ENCODE measurements around the gene NUP205.
A peak's percentile ranks its signal among the peaks of the same experiment; 100 is the strongest.
"Not testable (repeated sequence)": the region's sequence is repeated elsewhere in the genome, so short reads cannot be mapped to it uniquely, and the experiment has no call there.

Gene NUP205

GRCh38 chr7:135620447-135620846, 62.7 kb downstream of the NUP205 start:
- no peak for FAIRE-seq

DNA sequence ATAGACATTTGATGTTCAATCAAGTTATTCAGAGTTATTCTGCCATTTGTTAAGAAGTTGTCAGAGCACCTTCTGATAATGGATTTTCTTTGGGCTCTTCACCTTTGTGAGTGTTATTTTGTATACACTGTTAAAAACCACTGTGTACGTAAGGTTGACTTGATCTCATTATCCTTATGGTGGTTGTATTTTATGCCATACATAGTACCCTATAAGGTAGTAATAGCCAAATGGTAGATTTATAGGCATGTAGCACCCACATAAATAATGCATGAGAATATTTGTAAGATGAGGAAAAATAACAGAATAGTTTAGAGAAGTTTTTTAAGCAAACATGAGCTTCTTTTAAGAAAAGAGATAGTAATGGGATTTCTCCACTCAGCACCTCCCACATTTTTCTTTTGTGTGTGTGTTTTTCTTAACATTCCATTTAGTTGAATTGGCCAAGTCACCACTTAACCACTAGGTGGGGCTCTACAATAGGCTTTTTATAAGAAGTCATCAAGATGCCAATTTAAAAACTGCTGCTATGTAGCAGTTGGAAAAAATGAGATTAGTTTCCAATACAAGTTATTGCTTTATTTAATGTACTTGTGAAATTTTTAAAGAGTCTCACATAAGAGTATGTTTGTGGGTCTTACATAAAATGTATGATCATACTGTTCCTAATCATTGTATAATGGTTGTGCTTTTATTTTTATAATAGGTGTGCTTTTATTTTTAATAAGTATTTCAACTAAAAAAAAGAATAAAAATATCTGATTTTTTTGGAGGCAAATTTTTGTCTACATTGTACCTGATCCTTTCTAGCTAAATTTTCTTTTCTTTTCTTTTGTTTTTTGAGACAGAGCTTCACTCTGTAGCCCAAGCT, 63.5 kb downstream of the NUP205 start:
- DNase-seq (ENCODE audit: low spot score) (peak; percentile 57), FAIRE-seq (peak; percentile 90)

More at GRCh38 chr7:135620447-135620846, 62.7 kb downstream of the NUP205 start:
- no peak for DNase-seq (ENCODE audit: low spot score)

DNA sequence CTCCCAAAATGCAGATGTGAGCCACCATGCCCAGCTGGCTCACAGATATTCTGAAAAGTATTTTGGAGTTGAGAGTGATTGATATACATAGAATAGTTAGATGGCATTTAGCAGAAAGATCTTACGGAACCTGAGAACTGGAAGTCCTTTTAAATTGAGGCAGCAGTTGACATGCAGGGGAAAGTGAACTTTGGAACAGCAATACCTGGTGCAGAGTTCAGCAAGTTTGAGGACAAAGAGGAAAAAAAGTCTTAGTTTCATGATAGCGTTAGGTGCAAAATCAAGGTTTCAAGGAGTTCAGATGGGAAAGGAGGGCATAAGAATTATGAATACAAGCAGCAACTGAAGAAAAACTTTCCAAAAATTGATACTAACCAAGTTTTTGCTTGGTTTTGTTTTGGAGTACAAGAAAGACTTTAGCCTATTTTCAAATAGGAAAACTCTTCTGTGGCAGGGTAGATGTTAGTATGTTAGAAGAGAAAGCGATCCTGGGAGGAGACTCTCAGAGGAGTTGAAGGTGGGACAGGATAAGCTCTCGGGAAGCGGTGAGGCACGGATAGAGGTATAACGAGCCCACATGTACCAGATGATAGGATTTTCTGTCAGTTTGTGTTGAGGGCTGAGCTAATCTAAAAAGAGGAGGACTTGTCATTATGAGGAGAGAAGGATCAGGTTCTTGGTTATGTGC, 76.6 kb downstream of the NUP205 start:
- DNase-seq (ENCODE audit: low spot score) (no peak), FAIRE-seq (no peak)

DNA sequence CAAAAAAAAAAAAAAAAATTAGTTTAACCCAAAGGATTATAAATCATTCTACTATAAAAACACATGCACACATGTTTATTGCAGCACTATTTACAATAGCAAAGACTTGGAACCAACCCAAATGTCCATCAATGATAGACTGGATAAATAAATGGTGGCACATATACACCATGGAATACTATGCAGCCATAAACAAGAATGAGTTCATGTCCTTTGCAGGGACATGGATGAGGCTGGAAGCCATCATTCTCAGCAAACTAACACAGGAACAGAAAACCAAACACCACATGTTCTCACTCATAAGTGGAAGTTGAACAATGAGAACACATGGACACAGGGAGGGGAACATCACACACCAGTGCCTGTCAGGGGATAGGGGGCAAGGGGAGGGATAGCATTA, 82.0 kb downstream of the NUP205 start:
- not testable (repeated sequence) for FAIRE-seq; DNase-seq (ENCODE audit: low spot score)

- no peak for DNase-seq (ENCODE audit: low spot score)
- no peak for FAIRE-seq
Observed at GRCh38 chr7:135644154-135644553, 86.4 kb downstream of the NUP205 start.

GRCh38 chr7:135644729-135645128, 87.0 kb downstream of the NUP205 start:
- DNase-seq (ENCODE audit: low spot score) (no peak), FAIRE-seq (no peak)

DNA sequence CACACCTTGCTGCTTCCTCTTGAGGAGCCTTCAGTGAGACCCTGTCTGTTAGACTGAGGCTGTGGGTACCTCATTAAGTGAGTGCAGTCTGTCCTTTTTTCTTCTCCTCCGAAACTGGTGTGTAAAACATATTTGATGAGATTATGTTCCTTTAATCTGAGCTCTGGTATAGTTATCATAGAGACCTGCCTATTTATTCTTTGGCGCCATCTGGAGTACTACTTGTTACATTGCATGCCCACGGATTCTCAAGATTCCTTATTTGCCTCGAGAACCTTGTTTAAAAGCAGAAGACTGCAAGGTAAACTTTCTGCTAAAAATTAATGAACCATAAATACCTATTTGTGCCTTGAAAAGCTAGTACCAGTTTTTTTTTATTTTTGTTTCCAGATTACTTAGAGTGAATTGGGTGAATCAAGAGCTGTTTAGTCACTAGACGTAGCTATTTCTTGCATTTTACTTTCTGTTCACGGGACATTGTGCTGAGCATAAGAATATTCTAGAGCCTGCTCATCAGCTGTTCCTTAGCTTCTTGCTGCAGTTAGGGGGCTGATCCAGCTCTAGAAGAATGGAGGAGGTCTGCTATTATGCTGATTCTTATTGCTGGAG, 87.7 kb downstream of the NUP205 start:
- FAIRE-seq (peak; percentile 77), DNase-seq (ENCODE audit: low spot score) (peak; percentile 43)

GRCh38 chr7:135647755-135648154, 90.0 kb downstream of the NUP205 start:
- no peak for FAIRE-seq

DNA sequence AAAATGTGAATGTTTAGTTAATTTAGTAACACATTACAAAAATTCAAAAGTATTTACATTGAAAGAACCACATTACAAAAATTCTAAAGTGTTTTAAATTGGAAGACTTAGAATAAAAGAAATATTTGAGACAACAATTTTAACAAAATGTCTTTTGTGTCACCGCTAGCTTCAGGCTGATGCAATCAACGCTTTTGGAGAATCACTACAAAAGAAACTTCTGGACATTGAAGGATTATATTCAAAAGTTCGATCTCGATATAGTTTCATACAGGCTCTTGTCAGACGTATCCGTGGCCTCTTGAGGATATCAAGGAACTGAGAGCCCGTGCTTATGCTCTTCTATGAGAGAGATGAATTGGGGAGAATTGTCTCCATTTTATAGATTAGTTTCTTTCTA, 90.5 kb downstream of the NUP205 start:
- DNase-seq (ENCODE audit: low spot score) (no peak), FAIRE-seq (no peak)

More at GRCh38 chr7:135647755-135648154, 90.0 kb downstream of the NUP205 start:
- DNase-seq (ENCODE audit: low spot score), result no peak

DNA sequence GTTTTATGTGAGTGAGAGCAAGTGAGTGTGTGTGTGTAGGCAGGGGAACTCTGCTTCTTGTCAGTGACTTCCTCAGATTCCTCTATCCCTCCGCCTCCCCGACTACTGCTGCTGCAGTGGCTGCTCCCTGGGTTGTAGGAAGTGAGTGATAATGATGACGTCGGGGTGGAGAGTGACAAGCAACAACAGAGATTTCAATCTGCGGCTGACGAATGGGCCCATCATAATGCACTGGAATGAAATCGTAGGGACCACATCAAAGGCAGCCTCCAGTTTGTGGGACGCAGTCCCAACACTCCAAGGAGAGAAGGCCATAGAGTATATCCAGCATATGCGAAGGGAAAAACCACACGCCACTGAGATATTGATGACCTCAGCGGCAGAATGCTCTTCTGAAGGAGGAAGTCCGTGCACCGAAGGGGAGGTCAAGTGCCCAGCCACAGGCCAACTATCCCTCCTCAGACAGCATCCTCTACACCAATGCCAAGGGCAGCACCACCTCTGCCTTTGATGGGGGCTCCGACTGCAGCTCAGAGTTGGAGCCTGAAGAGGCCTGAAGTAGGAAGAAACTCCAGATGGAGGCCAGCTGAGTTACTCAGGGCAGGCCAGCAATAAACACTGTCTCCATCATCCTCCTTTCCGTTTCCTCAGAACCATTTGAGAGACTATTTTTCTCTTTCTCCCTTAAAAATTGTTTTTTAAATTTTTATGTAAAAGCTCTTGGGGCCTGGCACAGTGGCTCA, 93.3 kb downstream of the NUP205 start:
- DNase-seq (ENCODE audit: low spot score), result no peak
- FAIRE-seq, result no peak

GRCh38 chr7:135653340-135654080, 95.8 kb downstream of the NUP205 start:
- no peak for FAIRE-seq

DNA sequence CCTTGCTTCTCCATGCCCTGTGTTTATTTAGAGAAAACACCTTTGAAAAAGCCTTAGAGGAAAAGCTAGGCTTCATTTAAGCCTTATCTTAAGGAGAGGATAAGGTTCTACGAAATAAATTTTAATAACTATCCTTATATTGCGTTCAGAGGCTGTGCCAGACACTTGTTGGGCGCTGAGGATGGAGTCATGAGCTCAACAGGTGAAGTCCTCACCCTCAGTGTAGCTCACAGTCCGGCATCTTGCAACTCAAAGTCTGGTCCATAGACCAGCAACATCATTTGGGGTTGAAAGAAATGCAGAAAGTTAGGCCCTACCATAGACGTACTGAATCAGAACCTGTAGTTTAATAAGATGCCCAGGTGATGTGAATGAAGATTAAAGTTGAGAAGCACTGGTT, 100.8 kb downstream of the NUP205 start:
- FAIRE-seq, result no peak
- DNase-seq (ENCODE audit: low spot score), result no peak

More at GRCh38 chr7:135653340-135654080, 95.8 kb downstream of the NUP205 start:
- no peak for DNase-seq (ENCODE audit: low spot score)

GRCh38 chr7:135659159-135659846, 101.6 kb downstream of the NUP205 start:
- no peak for FAIRE-seq
- no peak for DNase-seq (ENCODE audit: low spot score)

DNA sequence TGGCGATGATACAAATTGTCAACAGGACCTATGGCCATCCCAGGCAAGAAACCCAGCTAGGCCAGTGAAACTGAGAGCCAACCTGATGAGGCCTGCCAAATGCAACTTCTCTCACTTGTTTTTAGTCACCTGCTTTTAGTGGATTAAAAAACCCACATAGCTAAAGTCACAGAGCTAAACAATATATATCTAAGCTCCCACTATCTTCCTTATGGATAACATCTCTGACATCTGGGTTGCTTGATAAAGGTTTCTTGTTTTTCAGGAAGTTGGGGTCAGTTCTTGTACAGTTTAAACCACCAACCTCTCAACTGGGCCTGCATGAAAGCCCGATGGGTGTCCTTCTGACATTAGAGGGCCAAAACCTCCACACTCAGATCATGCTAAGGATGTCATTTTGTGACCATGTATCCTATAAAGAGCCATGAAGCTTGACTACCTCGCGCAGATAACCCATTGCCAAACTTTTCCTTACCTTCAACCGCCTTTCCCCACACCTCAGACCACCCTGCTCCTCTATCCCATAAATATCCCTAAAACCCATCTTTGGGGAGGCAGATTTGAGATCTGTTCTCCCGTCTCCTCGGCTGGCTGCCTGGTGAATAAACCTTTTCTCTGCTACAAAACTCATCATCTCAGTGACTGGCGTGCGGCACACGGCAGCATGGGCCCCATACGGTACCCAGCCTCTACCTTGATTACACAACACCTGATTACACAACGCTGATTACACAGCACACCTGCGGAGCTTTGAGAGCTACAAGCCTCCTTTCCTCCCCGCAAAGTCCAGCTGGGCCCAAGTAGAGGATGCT, 103.8 kb downstream of the NUP205 start:
- FAIRE-seq (no peak), DNase-seq (ENCODE audit: low spot score) (no peak)

GRCh38 chr7:135662123-135662372, 104.3 kb downstream of the NUP205 start:
- FAIRE-seq (no peak), DNase-seq (ENCODE audit: low spot score) (no peak)

DNA sequence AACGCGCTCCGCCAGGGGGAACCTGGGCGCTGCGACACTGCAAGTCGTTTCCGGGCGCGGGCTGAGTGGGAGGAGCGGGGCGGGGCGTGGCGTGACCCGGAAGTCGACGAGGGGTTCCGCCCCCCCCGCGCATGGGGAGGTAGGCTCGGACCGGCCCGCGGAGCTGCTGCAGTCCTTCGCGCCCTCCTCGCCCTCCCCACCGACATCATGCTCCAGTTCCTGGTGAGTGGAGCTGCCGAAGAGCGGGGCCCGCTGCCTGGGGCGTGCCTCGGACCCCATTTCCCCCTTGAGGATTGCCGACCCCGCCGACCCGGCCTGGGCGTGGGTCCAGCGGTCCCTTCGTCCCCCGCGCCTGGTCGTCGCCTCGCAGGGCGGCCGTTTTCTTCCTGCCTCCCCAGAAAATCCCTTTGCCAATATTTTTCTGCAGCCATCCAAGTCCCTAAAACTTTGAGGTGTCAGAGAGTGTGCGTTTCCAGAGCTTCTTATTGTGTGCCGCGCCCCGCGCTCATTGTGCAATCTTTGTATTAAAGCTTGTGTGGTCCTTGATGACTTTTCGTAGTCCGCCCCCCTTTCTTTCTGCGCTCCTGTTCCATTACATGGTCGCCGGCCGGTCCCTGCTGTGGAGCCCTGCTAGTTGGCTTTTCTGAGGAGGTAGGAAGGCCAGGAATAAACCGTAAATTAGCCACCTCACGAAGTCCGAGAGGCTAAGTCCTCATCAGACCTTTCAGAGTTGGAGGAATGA, 104.8 kb downstream of the NUP205 start, which contains the start of gene STMP1:
Gene STMP1, plus strand, starts transcription at position 142 of the 742 bp plus-strand sequence.
- no peak for FAIRE-seq
- peak; percentile 87 for DNase-seq (ENCODE audit: low spot score)

DNA sequence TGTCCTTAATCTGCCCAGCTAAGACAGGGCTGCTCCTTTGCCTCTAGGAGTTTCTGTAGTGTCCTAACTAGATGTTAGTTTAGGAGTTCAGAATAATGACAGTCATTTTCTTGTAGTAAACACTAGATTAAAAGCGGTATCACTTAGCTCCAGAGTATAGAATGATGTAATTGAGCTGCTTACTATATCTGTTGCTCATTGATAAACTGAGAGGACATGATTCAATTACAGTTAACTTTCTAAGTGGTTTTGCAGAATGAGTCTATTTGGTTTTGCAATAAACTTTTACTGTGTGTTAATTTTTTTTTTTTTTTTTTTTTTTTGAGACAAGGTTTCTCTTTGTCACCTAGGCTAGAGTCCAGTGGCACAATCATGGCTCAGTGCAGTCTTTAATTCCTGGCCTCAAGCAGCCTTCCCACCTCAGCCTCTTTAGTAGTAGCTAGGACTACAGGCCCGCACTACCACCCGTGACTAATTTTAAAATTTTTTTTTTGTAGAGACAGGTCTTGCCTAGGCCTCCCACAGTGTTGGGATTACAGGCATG, 106.4 kb downstream of the NUP205 start:
- FAIRE-seq (no peak), DNase-seq (ENCODE audit: low spot score) (no peak)

DNA sequence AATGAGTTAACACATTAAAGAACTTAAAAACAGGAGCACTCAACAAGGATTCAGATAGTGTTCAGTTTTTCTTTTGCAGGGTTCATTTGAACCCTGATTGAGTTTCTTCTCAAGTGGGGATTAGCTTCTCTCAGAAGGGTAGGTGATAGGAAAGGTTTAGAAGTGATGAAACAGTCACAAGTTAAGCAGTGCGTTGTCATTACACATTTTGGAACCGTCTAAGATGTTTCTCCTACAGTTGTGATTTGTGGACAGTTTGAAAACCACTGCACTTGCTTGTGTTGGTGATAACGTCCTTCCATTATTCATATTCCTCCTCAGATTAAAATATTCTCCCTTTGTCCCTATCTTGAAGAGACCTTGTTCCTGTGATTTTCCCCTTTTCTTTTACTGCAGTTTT, 107.3 kb downstream of the NUP205 start:
- DNase-seq (ENCODE audit: low spot score), result no peak
- no peak for FAIRE-seq

Measured in RCC 7860 (cell line).